GM21528 (cell line): ENCODE results near the gene ASTN2.

Experiments
- ATAC-seq: cut with Tn5 transposase; IDR thresholded peaks from one replicate; pipeline ENCODE4 v1.9.1; 2021; ENCODE audit warnings: mild to moderate bottlenecking, moderate library complexity; ENCODE audit not compliant: unreplicated experiment, low FRiP score

ASTN2 gene

GRCh38 chr9:116524778-116525470, 889.9 kb downstream of the ASTN2 start:
- no peak for ATAC-seq

GRCh38 chr9:116520218-116520617, 894.6 kb downstream of the ASTN2 start:
- no peak for ATAC-seq

- ATAC-seq, result no peak
These were observed 898.4 kb downstream of the ASTN2 start for GRCh38 chr9:116516456-116516855.

- ATAC-seq, result no peak
These were observed 899.3 kb downstream of the ASTN2 start for GRCh38 chr9:116515541-116515940.

- ATAC-seq, result no peak
These were observed 908.2 kb downstream of the ASTN2 start for GRCh38 chr9:116506685-116507084.

GRCh38 chr9:116504893-116505480, 909.9 kb downstream of the ASTN2 start:
- peak; percentile 99 for ATAC-seq

- no peak for ATAC-seq
These were observed 910.8 kb downstream of the ASTN2 start for GRCh38 chr9:116504081-116504480.

GRCh38 chr9:116502746-116503145, 912.1 kb downstream of the ASTN2 start:
- ATAC-seq, result no peak

GRCh38 chr9:116501871-116502270, 913.0 kb downstream of the ASTN2 start:
- ATAC-seq, result no peak

GRCh38 chr9:116499986-116500871, 914.6 kb downstream of the ASTN2 start:
- ATAC-seq, result no peak

- ATAC-seq, result no peak
These were observed 915.4 kb downstream of the ASTN2 start for GRCh38 chr9:116499434-116499833.

GRCh38 chr9:116497095-116497890, 917.6 kb downstream of the ASTN2 start:
- ATAC-seq, result no peak

GRCh38 chr9:116496167-116496566, 918.7 kb downstream of the ASTN2 start:
- no peak for ATAC-seq

- no peak for ATAC-seq
These were observed 919.1 kb downstream of the ASTN2 start for GRCh38 chr9:116495725-116496124.

GRCh38 chr9:116494815-116495634, 919.8 kb downstream of the ASTN2 start:
- no peak for ATAC-seq

GRCh38 chr9:116493183-116493860, 921.5 kb downstream of the ASTN2 start:
- ATAC-seq, result no peak

GRCh38 chr9:116491659-116492058, 923.2 kb downstream of the ASTN2 start:
- ATAC-seq, result no peak

- ATAC-seq, result no peak
These were observed 923.6 kb downstream of the ASTN2 start for GRCh38 chr9:116491219-116491618.

GRCh38 chr9:116490321-116490720, 924.5 kb downstream of the ASTN2 start:
- ATAC-seq, result no peak
